ENCODE data around the gene NF2.

The NF2 gene

GRCh38 chr22:29689206-29689879, 85.9 kb downstream of the NF2 start:
- TF ChIP-seq ZNF274 (IDR thresholded peaks at IDR 0.05; ENCODE audit: low read depth, low read length) = no peak
- no peak overlapping the region for H3K4me3 ChIP-seq (ENCODE audit: low read length)

- no peak overlapping the region for H3K4me3 ChIP-seq (ENCODE audit: low read length)
- TF ChIP-seq ZNF274 (IDR thresholded peaks at IDR 0.05; ENCODE audit: low read depth, low read length) = no peak
Observed at GRCh38 chr22:29689880-29690213, 86.4 kb downstream of the NF2 start.

- no peak overlapping the region for H3K4me3 ChIP-seq (ENCODE audit: low read length)
- no peak for TF ChIP-seq ZNF274 (IDR thresholded peaks at IDR 0.05; ENCODE audit: low read depth, low read length)
Observed at GRCh38 chr22:29690476-29690875, 87.0 kb downstream of the NF2 start.

- no peak overlapping the region for H3K4me3 ChIP-seq (ENCODE audit: low read length)
- TF ChIP-seq ZNF274 (IDR thresholded peaks at IDR 0.05; ENCODE audit: low read depth, low read length) = no peak
Observed at GRCh38 chr22:29691636-29692326, 88.3 kb downstream of the NF2 start.

GRCh38 chr22:29692327-29692640, 88.9 kb downstream of the NF2 start:
- H3K4me3 ChIP-seq (ENCODE audit: low read length) = no peak overlapping the region
- TF ChIP-seq ZNF274 (IDR thresholded peaks at IDR 0.05; ENCODE audit: low read depth, low read length) = no peak

GRCh38 chr22:29693161-29693560, 89.7 kb downstream of the NF2 start:
- TF ChIP-seq ZNF274 (IDR thresholded peaks at IDR 0.05; ENCODE audit: low read depth, low read length) = no peak
- no peak overlapping the region for H3K4me3 ChIP-seq (ENCODE audit: low read length)

GRCh38 chr22:29693671-29694070, 90.2 kb downstream of the NF2 start:
- H3K4me3 ChIP-seq (ENCODE audit: low read length) = no peak overlapping the region
- no peak for TF ChIP-seq ZNF274 (IDR thresholded peaks at IDR 0.05; ENCODE audit: low read depth, low read length)

- TF ChIP-seq ZNF274 (IDR thresholded peaks at IDR 0.05; ENCODE audit: low read depth, low read length) = no peak
- no peak overlapping the region for H3K4me3 ChIP-seq (ENCODE audit: low read length)
Observed at GRCh38 chr22:29695129-29695926, 91.9 kb downstream of the NF2 start.

- no peak for TF ChIP-seq ZNF274 (IDR thresholded peaks at IDR 0.05; ENCODE audit: low read depth, low read length)
- no peak overlapping the region for H3K4me3 ChIP-seq (ENCODE audit: low read length)
Observed at GRCh38 chr22:29697853-29698598, 94.6 kb downstream of the NF2 start.

- TF ChIP-seq ZNF274 (IDR thresholded peaks at IDR 0.05; ENCODE audit: low read depth, low read length) = no peak
Observed at GRCh38 chr22:29700206-29700899, 96.9 kb downstream of the NF2 start.

GRCh38 chr22:29700900-29701154, 97.4 kb downstream of the NF2 start:
- no peak for TF ChIP-seq ZNF274 (IDR thresholded peaks at IDR 0.05; ENCODE audit: low read depth, low read length)
- no peak overlapping the region for H3K4me3 ChIP-seq (ENCODE audit: low read length)

More at GRCh38 chr22:29700206-29700899, 96.9 kb downstream of the NF2 start:
- H3K4me3 ChIP-seq (ENCODE audit: low read length) = no peak overlapping the region

- TF ChIP-seq ZNF274 (IDR thresholded peaks at IDR 0.05; ENCODE audit: low read depth, low read length) = no peak
- H3K4me3 ChIP-seq (ENCODE audit: low read length) = no peak overlapping the region
Observed at GRCh38 chr22:29701155-29701999, 97.9 kb downstream of the NF2 start.

Measured in GM08714 (cell line).